ENCODE measurements around the gene CD163.

The CD163 gene

GRCh38 chr12:7434670-7435069 lies 68.9 kb downstream of the CD163 start:
- Histone ChIP-seq H3K9me2 (replicated peaks; ENCODE audit: insufficient read depth, low read length) (no peaks in the 10 kb centered on the region), H4K20me1 (ENCODE audit: low read depth, low read length) (no peaks in the 10 kb centered on the region), H3K4me2 (ENCODE audit: low read depth, low read length, poor library complexity, severe bottlenecking) (no peak overlapping the region), H2AFZ (ENCODE audit: low read depth, low read length, severe bottlenecking) (no peak overlapping the region), H3K36me3 (ENCODE audit: low read length) (no peaks in the 10 kb centered on the region), H3K79me2 (ENCODE audit: insufficient read depth, low read length) (no peaks in the 10 kb centered on the region), H3K27ac (ENCODE audit: low read depth, low read length) (no peak overlapping the region), H3K9me3 (ENCODE audit: insufficient read depth, low read length) (no peaks in the 10 kb centered on the region), H3F3A (ENCODE audit: insufficient read depth) (no peaks in the 10 kb centered on the region), H3K27me3 (ENCODE audit: low read length) (no peaks in the 10 kb centered on the region), H3K9ac (ENCODE audit: low read length) (no peak overlapping the region), H3K4me3 (ENCODE audit: insufficient read depth, low read length, poor library complexity, severe bottlenecking) (no peak overlapping the region)
- TF ChIP-seq EZH2phosphoT487 (conservative IDR thresholded peaks at IDR 0.05; ENCODE audit: low read length), result no peak
- no peak for TF ChIP-seq CTCF (IDR thresholded peaks at IDR 0.05; ENCODE audit: insufficient read depth, low read length, poor library complexity, severe bottlenecking)

GRCh38 chr12:7433276-7433822 lies 70.2 kb downstream of the CD163 start:
- Histone ChIP-seq H3K9ac (ENCODE audit: low read length) (no peak overlapping the region), H2AFZ (ENCODE audit: low read depth, low read length, severe bottlenecking) (no peak overlapping the region), H3K9me3 (ENCODE audit: insufficient read depth, low read length) (no peaks in the 10 kb centered on the region), H3K27me3 (ENCODE audit: low read length) (no peaks in the 10 kb centered on the region), H3K4me3 (ENCODE audit: insufficient read depth, low read length, poor library complexity, severe bottlenecking) (no peak overlapping the region), H4K20me1 (ENCODE audit: low read depth, low read length) (no peaks in the 10 kb centered on the region), H3F3A (ENCODE audit: insufficient read depth) (no peaks in the 10 kb centered on the region), H3K9me2 (replicated peaks; ENCODE audit: insufficient read depth, low read length) (no peaks in the 10 kb centered on the region), H3K79me2 (ENCODE audit: insufficient read depth, low read length) (no peaks in the 10 kb centered on the region), H3K27ac (ENCODE audit: low read depth, low read length) (no peak overlapping the region), H3K36me3 (ENCODE audit: low read length) (no peaks in the 10 kb centered on the region), H3K4me2 (ENCODE audit: low read depth, low read length, poor library complexity, severe bottlenecking) (no peak overlapping the region)
- TF ChIP-seq EZH2phosphoT487 (conservative IDR thresholded peaks at IDR 0.05; ENCODE audit: low read length) (no peak), CTCF (IDR thresholded peaks at IDR 0.05; ENCODE audit: insufficient read depth, low read length, poor library complexity, severe bottlenecking) (no peak)

- H3K79me2 ChIP-seq (ENCODE audit: insufficient read depth, low read length), result no peaks in the 10 kb centered on the region
- TF ChIP-seq EZH2phosphoT487 (conservative IDR thresholded peaks at IDR 0.05; ENCODE audit: low read length), result no peak
- no peak overlapping the region for H2AFZ ChIP-seq (ENCODE audit: low read depth, low read length, severe bottlenecking)
- H3K4me2 ChIP-seq (ENCODE audit: low read depth, low read length, poor library complexity, severe bottlenecking), result no peak overlapping the region
- H3K9me2 ChIP-seq (replicated peaks; ENCODE audit: insufficient read depth, low read length), result no peaks in the 10 kb centered on the region
- no peaks in the 10 kb centered on the region for H3K27me3 ChIP-seq (ENCODE audit: low read length)
- no peaks in the 10 kb centered on the region for H3K9me3 ChIP-seq (ENCODE audit: insufficient read depth, low read length)
- H3K9ac ChIP-seq (ENCODE audit: low read length), result no peak overlapping the region
- H3K27ac ChIP-seq (ENCODE audit: low read depth, low read length), result no peak overlapping the region
- no peaks in the 10 kb centered on the region for H3K36me3 ChIP-seq (ENCODE audit: low read length)
- H4K20me1 ChIP-seq (ENCODE audit: low read depth, low read length), result no peaks in the 10 kb centered on the region
- H3F3A ChIP-seq (ENCODE audit: insufficient read depth), result no peaks in the 10 kb centered on the region
- H3K4me3 ChIP-seq (ENCODE audit: insufficient read depth, low read length, poor library complexity, severe bottlenecking), result no peak overlapping the region
Observed at GRCh38 chr12:7431993-7432685, 71.4 kb downstream of the CD163 start.
